ENCODE data around the gene GPANK1.

- TF ChIP-seq POLR2A (IDR thresholded peaks at IDR 0.05): peak in 1 of 2 donors; percentile 34
- TF ChIP-seq CTCF (IDR thresholded peaks at IDR 0.05): no peak
Observed at GRCh38 chr6:31660381-31661261, 4.2 kb downstream of the GPANK1 start, which contains the start of gene C6orf47.
